Activated CD8-positive, alpha-beta memory T cell treated with anti-CD3 and anti-CD28 coated beads for 48 hours (primary cell): ENCODE measurements around the gene IL27RA.

Experiments
- DNase-seq, 3 experiments: peaks; one replicate each; pipeline ENCODE4 v3.0.0-alpha.2; 2020; ENCODE audit warnings: low read depth in 2 of 3, low spot score in 2 of 3

IL27RA gene

GRCh38 chr19:14056741-14057356 is 25.3 kb downstream of the IL27RA start:
- no peak for DNase-seq

GRCh38 chr19:14058182-14059092 is 26.9 kb downstream of the IL27RA start:
- no peak for DNase-seq

GRCh38 chr19:14059093-14059480 is 27.5 kb downstream of the IL27RA start:
- peak in 2 of 3 experiments; percentile 39 to 51 for DNase-seq

- DNase-seq = no peak
These were observed 28.1 kb downstream of the IL27RA start for GRCh38 chr19:14059652-14060155.

- DNase-seq = no peak
These were observed 29.7 kb downstream of the IL27RA start for GRCh38 chr19:14061081-14061749.

GRCh38 chr19:14061751-14062557 is 30.4 kb downstream of the IL27RA start, which contains the start of gene PALM3:
TSS of gene PALM3 (minus strand) at chr19:14062076. CDS start at chr19:14061980, 96 bp downstream.
- no peak for DNase-seq

GRCh38 chr19:14062558-14062855 is 30.9 kb downstream of the IL27RA start:
- no peak for DNase-seq

- no peak for DNase-seq
These were observed 31.5 kb downstream of the IL27RA start for GRCh38 chr19:14063105-14063504.

- no peak for DNase-seq
These were observed 34.6 kb downstream of the IL27RA start for GRCh38 chr19:14066134-14066533.

GRCh38 chr19:14070268-14071050 is 38.9 kb downstream of the IL27RA start:
- no peak for DNase-seq

- DNase-seq = peak in 1 of 3 experiments; percentile 29
These were observed 41.1 kb downstream of the IL27RA start, which contains the start of gene MISP3 for GRCh38 chr19:14072535-14073260. TSS of gene MISP3 (plus strand) at chr19:14072786. CDS start at chr19:14073310, 524 bp downstream.

GRCh38 chr19:14073261-14073924 is 41.8 kb downstream of the IL27RA start:
- DNase-seq = peak in 2 of 3 experiments; percentile 62 to 64

GRCh38 chr19:14073925-14074838 is 42.6 kb downstream of the IL27RA start:
- DNase-seq = peak in 1 of 3 experiments; percentile 37

GRCh38 chr19:14078411-14078810 is 46.8 kb downstream of the IL27RA start:
- no peak for DNase-seq

- DNase-seq = peak; percentile 94 to 99 (median 95)
These were observed 49.6 kb downstream of the IL27RA start for GRCh38 chr19:14080887-14081796.

- no peak for DNase-seq
These were observed 50.5 kb downstream of the IL27RA start for GRCh38 chr19:14081797-14082674.
